NCI-H128 (cell line): ENCODE results near the gene PTPN14.

Experiments used
- DNase-seq: peaks from one replicate; lab custom pipeline; 2025; ENCODE audit not compliant: unreplicated experiment; lab: John Stamatoyannopoulos, UW

The PTPN14 gene

GRCh38 chr1:214569357-214570004 is 18.1 kb upstream of the PTPN14 start:
- no peak for DNase-seq

- no peak for DNase-seq
Measured at GRCh38 chr1:214568328-214568727, 16.9 kb upstream of the PTPN14 start.

GRCh38 chr1:214567481-214567980 is 16.1 kb upstream of the PTPN14 start:
- DNase-seq: no peak

- DNase-seq: no peak
Measured at GRCh38 chr1:214566158-214567104, 15.0 kb upstream of the PTPN14 start.

GRCh38 chr1:214565310-214565709 is 13.9 kb upstream of the PTPN14 start:
- DNase-seq: no peak

GRCh38 chr1:214563881-214564280 is 12.5 kb upstream of the PTPN14 start:
- no peak for DNase-seq

GRCh38 chr1:214557952-214558735 is 6.7 kb upstream of the PTPN14 start:
- DNase-seq: no peak

GRCh38 chr1:214553142-214553710 is 1.8 kb upstream of the PTPN14 start:
- no peak for DNase-seq

GRCh38 chr1:214552174-214552608 is 789 bp upstream of the PTPN14 start:
- DNase-seq: no peak

- DNase-seq: no peak
Measured at GRCh38 chr1:214550857-214551435, 456 bp downstream of the PTPN14 start.

GRCh38 chr1:214550013-214550856 is 1.2 kb downstream of the PTPN14 start:
- no peak for DNase-seq

GRCh38 chr1:214549604-214550003 is 1.8 kb downstream of the PTPN14 start:
- DNase-seq: no peak

- DNase-seq: no peak
Measured at GRCh38 chr1:214548988-214549387, 2.4 kb downstream of the PTPN14 start.

GRCh38 chr1:214548271-214548670 is 3.1 kb downstream of the PTPN14 start:
- DNase-seq: no peak

GRCh38 chr1:214547747-214548146 is 3.7 kb downstream of the PTPN14 start:
- DNase-seq: no peak

GRCh38 chr1:214546886-214547641 is 4.3 kb downstream of the PTPN14 start:
- no peak for DNase-seq

GRCh38 chr1:214546084-214546483 is 5.3 kb downstream of the PTPN14 start:
- DNase-seq: no peak

- no peak for DNase-seq
Measured at GRCh38 chr1:214545293-214545692, 6.1 kb downstream of the PTPN14 start.

GRCh38 chr1:214544791-214545190 is 6.6 kb downstream of the PTPN14 start:
- no peak for DNase-seq
